Uterus (tissue), 2 donors: ENCODE measurements around the gene BOD1L2.

Experiments used
- CTCF ChIP-seq, 4 experiments: fragments of 200-600 bp in 2 of 4; fragments of 450-650 bp in 2 of 4; sonication (generic) in 2 of 4; IDR thresholded peaks; one replicate each; pipeline ENCODE4 v1.5.1; 2016 to 2019; ENCODE audit warnings: antibody characterized with exemption in 4 of 4, mild to moderate bottlenecking in 2 of 4, moderate library complexity in 1 of 4
- POLR2A ChIP-seq, 2 donors: fragments of 450-650 bp; IDR thresholded peaks; one replicate each; pipeline ENCODE4 v1.6.1; 2016; ENCODE audit warnings: antibody characterized with exemption in 2 of 2, mild to moderate bottlenecking in 1 of 2, moderate library complexity in 1 of 2

GRCh38 chr18:57122936-57123510 lies 23.9 kb upstream of the BOD1L2 start:
- TF ChIP-seq POLR2A (IDR thresholded peaks at IDR 0.05), result no peak
- TF ChIP-seq CTCF (IDR thresholded peaks at IDR 0.05), result no peak
